Uterus (tissue), 4 donors: ENCODE measurements around the gene SMIM21. TPM values are rescaled to one million over a fixed set of nuclear protein-coding genes. Genes with fewer than 3 reads are reported as not detected.

Experiments used
- DNase-seq, 2 donors: peaks; one replicate each; pipeline ENCODE4 v3.0.0-alpha.2; 2019 to 2020
- H3K27ac ChIP-seq, 2 donors: fragments of 200-600 bp; sonication (generic); 1 replicate in 1 of 2; 2 replicates in 1 of 2; pipeline ENCODE4 v1.5.1; 2016 to 2018
- H3K27me3 ChIP-seq, 2 donors: fragments of 200-600 bp; sonication (generic); one replicate each; pipeline ENCODE4 v1.5.1; 2018 to 2019; ENCODE audit warnings: control low read depth in 1 of 2
- H3K36me3 ChIP-seq, 2 donors: fragments of 200-600 bp; sonication (generic); one replicate each; pipeline ENCODE4 v1.5.1; 2019; ENCODE audit warnings: control low read depth in 1 of 2
- H3K4me1 ChIP-seq, 2 donors: fragments of 200-600 bp; sonication (generic); one replicate each; pipeline ENCODE4 v1.5.1; 2018 to 2019; ENCODE audit warnings: control low read depth in 1 of 2
- H3K4me3 ChIP-seq, 2 donors: fragments of 200-600 bp; sonication (generic); 1 replicate in 1 of 2; 2 replicates in 1 of 2; pipeline ENCODE4 v1.5.1; 2018 to 2019; ENCODE audit warnings: mild to moderate bottlenecking in 1 of 2
- H3K9me3 ChIP-seq, 2 donors: fragments of 200-600 bp; sonication (generic); one replicate each; pipeline ENCODE4 v1.5.1; 2019; ENCODE audit warnings: control low read depth in 1 of 2
- POLR2A ChIP-seq, 2 donors: fragments of 450-650 bp; IDR thresholded peaks; one replicate each; pipeline ENCODE4 v1.6.1; 2016; ENCODE audit warnings: antibody characterized with exemption in 2 of 2, mild to moderate bottlenecking in 1 of 2, moderate library complexity in 1 of 2
- intact Hi-C: fragments of 100-400 bp; cut with DNase I; formaldehyde crosslinking; loops from one replicate; pipeline ENCODE4 v1.15.1; 2023; ENCODE audit warnings: low total_unique reads
- total RNA-seq, 4 donors: library from RNA; depleted of rRNA in 3 of 4; stranded (reverse); fragments of >200 nt in 3 of 4; gene quantifications; one replicate each; pipeline versions ENCODE4 v1.1.0 to v1.2.4, GENCODE V29; 2014 to 2023
- TF ChIP-seq, protein P1 (sequence below), 4 experiments: fragments of 200-600 bp in 2 of 4; fragments of 450-650 bp in 2 of 4; sonication (generic) in 2 of 4; IDR thresholded peaks; one replicate each; pipeline ENCODE4 v1.5.1; 2016 to 2019; ENCODE audit warnings: antibody characterized with exemption in 4 of 4, mild to moderate bottlenecking in 2 of 4, moderate library complexity in 1 of 4
- donor health status: DM: yes; HTN: yes; CAD: no.

Gene SMIM21
- total RNA-seq, 4 donors from 2014 or later = not detected

- Histone ChIP-seq H3K4me3 (no peak overlapping the region), H3K27ac (no peak overlapping the region), H3K36me3 (no peaks in the 10 kb centered on the region), H3K27me3 (no peaks in the 10 kb centered on the region), H3K4me1 (no peaks in the 10 kb centered on the region), H3K9me3 (no peaks in the 10 kb centered on the region)
- TF ChIP-seq POLR2A (IDR thresholded peaks at IDR 0.05) = no peak
- TF ChIP-seq, protein P1, sequence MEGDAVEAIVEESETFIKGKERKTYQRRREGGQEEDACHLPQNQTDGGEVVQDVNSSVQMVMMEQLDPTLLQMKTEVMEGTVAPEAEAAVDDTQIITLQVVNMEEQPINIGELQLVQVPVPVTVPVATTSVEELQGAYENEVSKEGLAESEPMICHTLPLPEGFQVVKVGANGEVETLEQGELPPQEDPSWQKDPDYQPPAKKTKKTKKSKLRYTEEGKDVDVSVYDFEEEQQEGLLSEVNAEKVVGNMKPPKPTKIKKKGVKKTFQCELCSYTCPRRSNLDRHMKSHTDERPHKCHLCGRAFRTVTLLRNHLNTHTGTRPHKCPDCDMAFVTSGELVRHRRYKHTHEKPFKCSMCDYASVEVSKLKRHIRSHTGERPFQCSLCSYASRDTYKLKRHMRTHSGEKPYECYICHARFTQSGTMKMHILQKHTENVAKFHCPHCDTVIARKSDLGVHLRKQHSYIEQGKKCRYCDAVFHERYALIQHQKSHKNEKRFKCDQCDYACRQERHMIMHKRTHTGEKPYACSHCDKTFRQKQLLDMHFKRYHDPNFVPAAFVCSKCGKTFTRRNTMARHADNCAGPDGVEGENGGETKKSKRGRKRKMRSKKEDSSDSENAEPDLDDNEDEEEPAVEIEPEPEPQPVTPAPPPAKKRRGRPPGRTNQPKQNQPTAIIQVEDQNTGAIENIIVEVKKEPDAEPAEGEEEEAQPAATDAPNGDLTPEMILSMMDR (IDR thresholded peaks at IDR 0.05) = no peak
- intact Hi-C loops = no loop called here
- DNase-seq = no peak
Observed at GRCh38 chr18:75363446-75364225, 63.9 kb downstream of the SMIM21 start.

DNA sequence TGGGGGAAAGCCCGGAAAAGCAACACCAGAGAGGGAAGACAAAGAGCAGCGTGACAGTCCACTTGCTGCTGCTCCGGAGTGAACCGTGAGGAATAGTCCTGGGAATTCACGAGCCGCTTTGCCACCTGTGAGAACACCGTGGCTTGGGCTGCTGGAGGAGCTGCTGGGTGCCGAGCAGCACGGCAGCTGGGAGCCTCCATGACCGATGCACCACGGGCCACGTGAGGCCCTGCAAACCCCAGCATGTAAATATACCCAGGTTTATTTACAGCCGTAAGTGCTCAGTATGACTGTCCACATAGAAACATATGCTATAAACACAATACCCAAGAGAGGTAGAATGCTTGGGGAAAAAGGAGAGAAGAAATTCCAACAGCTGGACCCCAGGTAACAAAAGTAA lies 65.1 kb downstream of the SMIM21 start:
- intact Hi-C loops = no loop called here
- H3K4me3 ChIP-seq = no peak overlapping the region
- DNase-seq = no peak
- H3K27me3 ChIP-seq = no peaks in the 10 kb centered on the region
- no peaks in the 10 kb centered on the region for H3K4me1 ChIP-seq
- no peak overlapping the region for H3K27ac ChIP-seq
- no peaks in the 10 kb centered on the region for H3K9me3 ChIP-seq
- TF ChIP-seq POLR2A (IDR thresholded peaks at IDR 0.05) = no peak
- TF ChIP-seq, protein P1 (IDR thresholded peaks at IDR 0.05) = no peak
- H3K36me3 ChIP-seq = no peaks in the 10 kb centered on the region

- no peaks in the 10 kb centered on the region for H3K36me3 ChIP-seq
- intact Hi-C loops = no loop called here
- H3K4me1 ChIP-seq = no peaks in the 10 kb centered on the region
- no peak overlapping the region for H3K27ac ChIP-seq
- no peak for DNase-seq
- no peak overlapping the region for H3K4me3 ChIP-seq
- TF ChIP-seq POLR2A (IDR thresholded peaks at IDR 0.05) = no peak
- TF ChIP-seq, protein P1 (IDR thresholded peaks at IDR 0.05) = no peak
- no peaks in the 10 kb centered on the region for H3K27me3 ChIP-seq
- no peaks in the 10 kb centered on the region for H3K9me3 ChIP-seq
Observed at GRCh38 chr18:75360941-75361340, 66.6 kb downstream of the SMIM21 start.

- H3K9me3 ChIP-seq = no peaks in the 10 kb centered on the region
- H3K4me1 ChIP-seq = no peaks in the 10 kb centered on the region
- no peak for DNase-seq
- no peaks in the 10 kb centered on the region for H3K27me3 ChIP-seq
- H3K4me3 ChIP-seq = no peak overlapping the region
- intact Hi-C loops = no loop called here
- no peak overlapping the region for H3K27ac ChIP-seq
- TF ChIP-seq, protein P1 (IDR thresholded peaks at IDR 0.05) = no peak
- no peak for TF ChIP-seq POLR2A (IDR thresholded peaks at IDR 0.05)
- H3K36me3 ChIP-seq = no peaks in the 10 kb centered on the region
Observed at GRCh38 chr18:75360215-75360614, 67.3 kb downstream of the SMIM21 start.

Other genes with a start within 250 kb of the SMIM21 start
- 10 to 100 TPM in 3 of 4 donors, 1 to 10 TPM in 1; 4.9 to 30.8 (median 21.7) TPM for gene PTGR3, start 218.6 kb downstream of the SMIM21 start, total RNA-seq
- gene TSHZ1, start 216.9 kb downstream of the SMIM21 start, total RNA-seq = 10 to 100 TPM in 3 of 4 donors, 1 to 10 TPM in 1; 10.0 to 31.9 (median 21.4) TPM